PC-3 (cell line): ENCODE data around the gene EPHA10.

Experiments
- CTCF ChIP-seq: fragments of 300-600 bp; sonication (generic); conservative IDR thresholded peaks from 2 replicates; pipeline ENCODE4 v1.5.1; 2017; ENCODE audit warnings: antibody characterized with exemption, low read depth, mild to moderate bottlenecking, low read length
- EZH2 ChIP-seq: fragments of 300-600 bp; sonication (generic); IDR thresholded peaks from one replicate; pipeline ENCODE4 v1.6.1; 2017; ENCODE audit warnings: antibody characterized with exemption, mild to moderate bottlenecking, low read length; ENCODE audit not compliant: unreplicated experiment
- EZH2phosphoT487 ChIP-seq: fragments of 300-600 bp; sonication (generic); IDR thresholded peaks from 2 replicates; pipeline ENCODE4 v1.6.1; 2018; ENCODE audit warnings: mild to moderate bottlenecking, antibody characterized with exemption, low read length, borderline replicate concordance

- TF ChIP-seq CTCF (no peak; the same call in 1 of the 2 replicates), EZH2phosphoT487 (no peak), EZH2 (no peak)
These were observed 43.7 kb upstream of the EPHA10 start for GRCh38 chr1:37808369-37809319.
